Measurements from ENCODE around the gene CDH16. TPM values are rescaled to one million over a fixed set of nuclear protein-coding genes. Genes with fewer than 3 reads are reported as not detected.

Gene CDH16
- polyA plus RNA-seq, 1 experiment, result not detected

- CTCF ChIA-PET, result interaction anchor here (1.1 kb wide), 1 partner anchor 205 kb away, joined by 4 read pairs; no protein-coding TSS in a partner anchor
- no peak overlapping the region for H3K27ac ChIP-seq (ENCODE audit: low read depth, low read length)
- DNase-seq (ENCODE audit: low read depth, low spot score), result no peak
- H3K4me3 ChIP-seq (ENCODE audit: low read depth, low read length), result no peak overlapping the region
- TF ChIP-seq, protein P1, sequence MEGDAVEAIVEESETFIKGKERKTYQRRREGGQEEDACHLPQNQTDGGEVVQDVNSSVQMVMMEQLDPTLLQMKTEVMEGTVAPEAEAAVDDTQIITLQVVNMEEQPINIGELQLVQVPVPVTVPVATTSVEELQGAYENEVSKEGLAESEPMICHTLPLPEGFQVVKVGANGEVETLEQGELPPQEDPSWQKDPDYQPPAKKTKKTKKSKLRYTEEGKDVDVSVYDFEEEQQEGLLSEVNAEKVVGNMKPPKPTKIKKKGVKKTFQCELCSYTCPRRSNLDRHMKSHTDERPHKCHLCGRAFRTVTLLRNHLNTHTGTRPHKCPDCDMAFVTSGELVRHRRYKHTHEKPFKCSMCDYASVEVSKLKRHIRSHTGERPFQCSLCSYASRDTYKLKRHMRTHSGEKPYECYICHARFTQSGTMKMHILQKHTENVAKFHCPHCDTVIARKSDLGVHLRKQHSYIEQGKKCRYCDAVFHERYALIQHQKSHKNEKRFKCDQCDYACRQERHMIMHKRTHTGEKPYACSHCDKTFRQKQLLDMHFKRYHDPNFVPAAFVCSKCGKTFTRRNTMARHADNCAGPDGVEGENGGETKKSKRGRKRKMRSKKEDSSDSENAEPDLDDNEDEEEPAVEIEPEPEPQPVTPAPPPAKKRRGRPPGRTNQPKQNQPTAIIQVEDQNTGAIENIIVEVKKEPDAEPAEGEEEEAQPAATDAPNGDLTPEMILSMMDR (IDR thresholded peaks at IDR 0.05; ENCODE audit: low read depth, low read length), result no peak
- peaks cover 17% of the 10 kb centered on the region for H3K27me3 ChIP-seq (ENCODE audit: control insufficient read depth, insufficient read depth, low read length)
- H3K9me3 ChIP-seq (ENCODE audit: control insufficient read depth, insufficient read depth, low read length), result peaks cover 5% of the 10 kb centered on the region; the same call in 1 of the 2 replicates
- POLR2A ChIA-PET, result no interaction called here
These were observed 31.8 kb upstream of the CDH16 start for GRCh38 chr16:66950437-66950836.

DNA sequence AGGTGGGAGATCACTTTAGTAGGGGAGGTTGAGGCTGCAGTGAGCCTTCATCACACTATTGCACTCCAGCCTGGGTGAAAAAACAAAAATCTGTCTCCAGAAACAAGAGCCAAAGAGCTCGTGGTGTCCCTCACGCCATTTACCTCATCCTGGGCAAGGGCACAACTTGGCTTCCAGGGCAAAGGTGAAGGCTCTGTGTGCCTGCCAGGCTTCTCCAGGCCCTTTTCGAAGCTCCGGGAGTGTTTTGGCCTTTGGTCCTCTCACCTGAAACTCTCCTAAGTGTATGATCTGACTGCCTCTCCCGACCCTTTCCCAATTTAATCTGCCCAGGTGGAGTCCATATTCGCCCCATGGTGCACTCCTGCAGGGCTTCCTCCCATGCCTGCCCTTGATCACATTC, 30.8 kb upstream of the CDH16 start:
- Histone ChIP-seq H3K9me3 (ENCODE audit: control insufficient read depth, insufficient read depth, low read length) (peaks cover 5% of the 10 kb centered on the region; the same call in 1 of the 2 replicates), H3K27ac (ENCODE audit: low read depth, low read length) (no peak overlapping the region), H3K4me3 (ENCODE audit: low read depth, low read length) (no peak overlapping the region), H3K27me3 (ENCODE audit: control insufficient read depth, insufficient read depth, low read length) (peaks cover 17% of the 10 kb centered on the region)
- TF ChIP-seq, protein P1 (IDR thresholded peaks at IDR 0.05; ENCODE audit: low read depth, low read length), result no peak
- ChIA-PET POLR2A (no interaction called here), CTCF (interaction anchor here (1.6 kb wide), 1 partner anchor 206 kb away, joined by 7 read pairs; no protein-coding TSS in a partner anchor)
- no peak for DNase-seq (ENCODE audit: low read depth, low spot score)

GRCh38 chr16:66948837-66949225, 30.1 kb upstream of the CDH16 start:
- TF ChIP-seq, protein P1 (IDR thresholded peaks at IDR 0.05; ENCODE audit: low read depth, low read length), result no peak
- Histone ChIP-seq H3K9me3 (ENCODE audit: control insufficient read depth, insufficient read depth, low read length) (peaks cover 5% of the 10 kb centered on the region; the same call in 1 of the 2 replicates), H3K27me3 (ENCODE audit: control insufficient read depth, insufficient read depth, low read length) (peaks cover 17% of the 10 kb centered on the region), H3K27ac (ENCODE audit: low read depth, low read length) (no peak overlapping the region), H3K4me3 (ENCODE audit: low read depth, low read length) (peak overlapping the region; percentile 60; the same call in 1 of the 2 replicates)
- DNase-seq (ENCODE audit: low read depth, low spot score), result no peak
- CTCF ChIA-PET, result interaction anchor here (1.6 kb wide), 1 partner anchor 206 kb away, joined by 7 read pairs; no protein-coding TSS in a partner anchor
- POLR2A ChIA-PET, result no interaction called here

GRCh38 chr16:66948134-66948836, 29.6 kb upstream of the CDH16 start:
- DNase-seq (ENCODE audit: low read depth, low spot score), result no peak
- Histone ChIP-seq H3K4me3 (ENCODE audit: low read depth, low read length) (peak overlapping the region; percentile 60), H3K9me3 (ENCODE audit: control insufficient read depth, insufficient read depth, low read length) (peaks cover 5% of the 10 kb centered on the region; the same call in 1 of the 2 replicates), H3K27ac (ENCODE audit: low read depth, low read length) (no peak overlapping the region), H3K27me3 (ENCODE audit: control insufficient read depth, insufficient read depth, low read length) (peaks cover 17% of the 10 kb centered on the region)
- ChIA-PET POLR2A (no interaction called here), CTCF (interaction anchor here (0.8 to 1.6 kb wide), 2 partner anchors 207 to 236 kb away, joined by 3 to 7 read pairs; no protein-coding TSS in a partner anchor)
- TF ChIP-seq, protein P1 (IDR thresholded peaks at IDR 0.05; ENCODE audit: low read depth, low read length), result no peak

Data from AG04450 (cell line).